Measurements from ENCODE around the gene RASGRF1.

Gene RASGRF1

DNA sequence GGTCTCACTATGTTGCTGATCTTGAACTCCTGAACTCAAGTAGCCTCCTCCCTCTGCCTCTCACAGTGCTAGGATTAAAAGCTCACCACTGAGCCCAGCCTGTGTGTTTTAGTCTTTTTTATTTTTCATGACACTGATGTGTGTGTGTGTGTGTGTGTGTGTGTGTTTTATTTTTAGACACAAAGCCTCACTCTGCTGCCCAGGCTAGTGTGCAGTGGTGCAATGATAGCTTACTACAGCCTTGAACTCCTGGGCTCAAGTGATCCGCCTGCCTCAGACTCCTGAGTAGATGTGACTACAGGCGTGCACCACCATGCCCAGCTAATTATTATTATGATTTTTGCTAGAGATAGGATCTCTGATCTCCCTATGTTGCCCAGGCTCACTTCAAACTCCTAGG, 122.5 kb downstream of the RASGRF1 start:
- no peak overlapping the region for H3K4me3 ChIP-seq (ENCODE audit: low read length)
- TF ChIP-seq, protein P1, sequence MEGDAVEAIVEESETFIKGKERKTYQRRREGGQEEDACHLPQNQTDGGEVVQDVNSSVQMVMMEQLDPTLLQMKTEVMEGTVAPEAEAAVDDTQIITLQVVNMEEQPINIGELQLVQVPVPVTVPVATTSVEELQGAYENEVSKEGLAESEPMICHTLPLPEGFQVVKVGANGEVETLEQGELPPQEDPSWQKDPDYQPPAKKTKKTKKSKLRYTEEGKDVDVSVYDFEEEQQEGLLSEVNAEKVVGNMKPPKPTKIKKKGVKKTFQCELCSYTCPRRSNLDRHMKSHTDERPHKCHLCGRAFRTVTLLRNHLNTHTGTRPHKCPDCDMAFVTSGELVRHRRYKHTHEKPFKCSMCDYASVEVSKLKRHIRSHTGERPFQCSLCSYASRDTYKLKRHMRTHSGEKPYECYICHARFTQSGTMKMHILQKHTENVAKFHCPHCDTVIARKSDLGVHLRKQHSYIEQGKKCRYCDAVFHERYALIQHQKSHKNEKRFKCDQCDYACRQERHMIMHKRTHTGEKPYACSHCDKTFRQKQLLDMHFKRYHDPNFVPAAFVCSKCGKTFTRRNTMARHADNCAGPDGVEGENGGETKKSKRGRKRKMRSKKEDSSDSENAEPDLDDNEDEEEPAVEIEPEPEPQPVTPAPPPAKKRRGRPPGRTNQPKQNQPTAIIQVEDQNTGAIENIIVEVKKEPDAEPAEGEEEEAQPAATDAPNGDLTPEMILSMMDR (conservative IDR thresholded peaks at IDR 0.05; ENCODE audit: low read depth, low read length): no peak
- DNase-seq (ENCODE audit: low read depth): no peak

DNA sequence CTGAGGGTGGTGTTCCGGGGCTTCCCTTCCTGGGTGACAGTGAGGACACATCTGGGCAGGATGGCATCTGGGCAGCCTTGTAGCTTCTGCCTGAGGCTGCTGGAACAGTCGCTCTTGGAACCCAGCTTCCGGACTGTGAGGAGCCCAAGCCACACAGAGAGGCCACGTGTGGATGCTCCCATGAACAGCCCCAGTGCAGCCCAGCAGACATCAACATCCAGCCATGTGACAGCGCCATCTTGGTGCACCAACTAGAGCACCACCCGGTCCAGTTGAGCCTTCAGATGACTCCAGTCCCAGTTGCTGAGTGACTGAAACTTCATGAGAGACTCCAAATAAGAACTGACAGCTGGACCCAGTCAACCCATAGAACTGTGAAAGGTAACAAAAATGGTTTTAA, 130.3 kb downstream of the RASGRF1 start:
- H3K4me3 ChIP-seq (ENCODE audit: low read length): no peak overlapping the region
- TF ChIP-seq, protein P1 (conservative IDR thresholded peaks at IDR 0.05; ENCODE audit: low read depth, low read length): no peak
- no peak for DNase-seq (ENCODE audit: low read depth)

DNA sequence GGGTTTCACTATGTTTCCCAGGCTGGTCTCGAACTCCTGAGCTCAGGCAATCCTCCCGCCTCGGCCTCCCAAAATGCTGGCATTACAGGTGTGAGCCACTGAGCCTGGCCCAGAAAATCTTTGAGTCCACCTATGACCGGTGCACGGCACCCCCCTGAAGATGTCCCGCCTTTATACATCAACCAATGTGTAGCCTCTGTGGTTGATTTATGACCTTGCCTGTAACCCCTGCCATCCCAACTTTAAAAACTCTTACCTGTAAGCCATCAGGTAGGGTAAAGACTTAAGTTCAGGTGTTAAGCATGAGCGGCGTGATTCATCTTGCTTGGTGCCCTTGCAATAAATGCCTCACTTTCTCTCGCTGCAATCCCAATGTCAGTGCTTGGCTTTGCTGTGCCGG, 131.2 kb downstream of the RASGRF1 start:
- no peak overlapping the region for H3K4me3 ChIP-seq (ENCODE audit: low read length)
- TF ChIP-seq, protein P1 (conservative IDR thresholded peaks at IDR 0.05; ENCODE audit: low read depth, low read length): no peak
- no peak for DNase-seq (ENCODE audit: low read depth)

DNA sequence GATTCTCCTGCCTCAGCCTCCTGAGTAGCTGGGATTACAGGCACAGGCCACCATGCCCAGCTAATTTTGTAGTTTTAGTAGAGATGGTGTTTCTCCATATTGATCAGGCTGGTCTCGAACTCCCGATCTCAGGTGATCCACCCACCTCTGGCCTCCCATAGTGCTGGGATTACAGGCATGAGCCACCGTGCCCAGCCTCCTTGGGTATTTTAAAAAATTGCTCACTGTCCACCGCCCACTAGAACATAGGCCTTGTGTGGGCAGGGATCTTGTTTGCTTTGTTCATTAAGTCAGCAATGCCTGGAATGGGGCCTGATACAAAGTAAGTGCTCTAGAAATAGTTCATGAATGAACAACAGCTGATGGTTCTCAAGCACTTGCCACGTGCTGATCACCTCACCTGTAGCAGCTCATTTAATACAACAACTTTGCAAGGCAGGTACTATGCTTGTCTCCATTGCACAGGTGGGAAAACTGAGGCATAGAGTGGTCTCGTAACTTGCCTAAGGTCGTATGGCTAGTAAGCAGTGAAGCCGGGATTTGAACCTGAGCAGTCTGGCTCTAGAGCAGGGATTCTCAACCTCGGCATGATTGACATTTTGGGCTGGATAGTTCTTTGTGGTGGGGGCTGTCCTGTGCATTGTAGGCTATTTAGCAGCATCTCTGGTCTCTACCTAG, 133.0 kb downstream of the RASGRF1 start:
- no peak for DNase-seq (ENCODE audit: low read depth)
- H3K4me3 ChIP-seq (ENCODE audit: low read length): no peak overlapping the region
- TF ChIP-seq, protein P1 (conservative IDR thresholded peaks at IDR 0.05; ENCODE audit: low read depth, low read length): no peak

DNA sequence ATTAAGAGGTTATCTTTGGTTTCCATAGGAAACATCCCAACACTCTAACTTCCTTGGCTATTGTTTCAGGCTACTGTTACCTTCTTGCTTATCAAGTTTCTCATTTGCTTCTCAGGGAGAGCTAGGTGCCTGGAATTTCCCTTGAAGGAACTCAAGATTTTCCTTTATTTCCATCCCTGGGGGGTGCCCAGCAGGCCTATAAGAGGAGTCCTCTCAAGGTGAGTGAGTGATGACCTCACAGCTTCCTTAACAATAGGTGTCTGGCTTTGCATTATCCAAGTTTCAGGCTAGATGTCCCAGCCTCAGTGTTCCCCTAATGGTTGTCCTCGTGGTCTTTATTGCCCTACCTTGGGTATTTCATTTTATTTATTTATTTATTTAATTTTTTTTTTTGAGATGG, 133.6 kb downstream of the RASGRF1 start:
- H3K4me3 ChIP-seq (ENCODE audit: low read length): no peak overlapping the region
- no peak for DNase-seq (ENCODE audit: low read depth)
- TF ChIP-seq, protein P1 (conservative IDR thresholded peaks at IDR 0.05; ENCODE audit: low read depth, low read length): no peak

DNA sequence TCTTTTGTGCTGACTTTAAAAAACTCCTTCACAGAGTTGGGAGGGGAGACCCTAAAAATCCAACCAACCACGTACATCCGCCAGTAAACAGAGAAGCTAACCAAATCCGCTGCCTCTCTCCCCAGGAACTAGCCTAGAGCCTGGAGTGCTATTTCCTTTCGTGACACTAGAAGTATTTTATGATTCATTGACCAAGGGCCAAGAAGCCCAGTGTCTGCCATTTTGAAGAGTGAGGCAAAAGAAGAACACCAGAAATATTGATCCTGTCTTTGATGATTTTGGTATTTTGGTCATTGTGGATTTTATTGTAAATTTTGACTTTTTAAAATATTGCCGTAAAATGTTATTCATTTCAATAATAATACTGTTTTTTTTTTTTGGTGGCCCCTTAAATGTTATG, 135.2 kb downstream of the RASGRF1 start:
- no peak for DNase-seq (ENCODE audit: low read depth)
- no peak overlapping the region for H3K4me3 ChIP-seq (ENCODE audit: low read length)

DNA sequence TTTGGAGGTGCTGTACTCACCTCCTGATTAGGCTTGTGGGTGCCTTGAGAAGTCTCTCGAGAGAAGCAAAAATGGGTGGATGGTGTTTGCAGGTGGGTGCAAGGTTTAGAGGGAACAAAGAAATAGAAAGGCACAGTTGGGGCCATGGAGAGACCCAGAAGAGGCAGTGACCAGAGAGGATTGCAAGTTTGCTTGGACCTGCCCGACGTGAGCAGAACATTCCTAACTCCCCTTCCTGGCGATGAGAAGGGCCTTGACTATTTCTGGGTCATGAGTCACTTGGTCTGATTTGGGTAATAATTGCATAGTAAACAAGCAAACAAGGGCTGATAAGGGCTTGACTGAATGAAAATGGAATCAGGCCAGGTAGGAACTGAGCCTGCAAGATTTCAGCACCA, 138.7 kb downstream of the RASGRF1 start:
- DNase-seq (ENCODE audit: low read depth): no peak
- TF ChIP-seq, protein P1 (conservative IDR thresholded peaks at IDR 0.05; ENCODE audit: low read depth, low read length): no peak
- no peak overlapping the region for H3K4me3 ChIP-seq (ENCODE audit: low read length)

More for the DNA sequence above, 135.2 kb downstream of the RASGRF1 start:
- TF ChIP-seq, protein P1 (conservative IDR thresholded peaks at IDR 0.05; ENCODE audit: low read depth, low read length): no peak
